GM18505 (cell line): Measurements from ENCODE around the gene LRIG1.

ENCODE experiments used
- ATAC-seq: cut with Tn5 transposase; IDR thresholded peaks from one replicate; pipeline ENCODE4 v1.9.1; 2021; ENCODE audit not compliant: unreplicated experiment
- POLR2A ChIP-seq: IDR thresholded peaks from 4 replicates; pipeline ENCODE4 v1.6.1; 2011; ENCODE audit warnings: borderline replicate concordance; ENCODE audit not compliant: insufficient read depth, insufficient read length; ENCODE audit errors: extremely low read depth

LRIG1 gene

GRCh38 chr3:66362541-66362941, 138.3 kb downstream of the LRIG1 start:
- TF ChIP-seq POLR2A: no peak
- ATAC-seq: no peak

GRCh38 chr3:66361356-66361755, 139.5 kb downstream of the LRIG1 start:
- no peak for TF ChIP-seq POLR2A
- ATAC-seq: no peak

GRCh38 chr3:66355997-66356396, 144.8 kb downstream of the LRIG1 start:
- no peak for ATAC-seq
- no peak for TF ChIP-seq POLR2A

GRCh38 chr3:66355394-66355793, 145.4 kb downstream of the LRIG1 start:
- TF ChIP-seq POLR2A: no peak
- no peak for ATAC-seq

GRCh38 chr3:66354001-66354400, 146.8 kb downstream of the LRIG1 start:
- TF ChIP-seq POLR2A: no peak
- no peak for ATAC-seq

GRCh38 chr3:66353530-66353929, 147.3 kb downstream of the LRIG1 start:
- no peak for ATAC-seq
- no peak for TF ChIP-seq POLR2A

- ATAC-seq: no peak
- TF ChIP-seq POLR2A: no peak
Observed at GRCh38 chr3:66353039-66353438, 147.8 kb downstream of the LRIG1 start.

- TF ChIP-seq POLR2A: no peak
- ATAC-seq: no peak
Observed at GRCh38 chr3:66350601-66351000, 150.2 kb downstream of the LRIG1 start.

- ATAC-seq: no peak
Observed at GRCh38 chr3:66348704-66349103, 152.1 kb downstream of the LRIG1 start.

GRCh38 chr3:66344848-66345578, 155.8 kb downstream of the LRIG1 start:
- no peak for ATAC-seq
- TF ChIP-seq POLR2A: no peak

More at GRCh38 chr3:66348704-66349103, 152.1 kb downstream of the LRIG1 start:
- no peak for TF ChIP-seq POLR2A

- TF ChIP-seq POLR2A: no peak
- ATAC-seq: no peak
Observed at GRCh38 chr3:66344391-66344811, 156.4 kb downstream of the LRIG1 start.

- no peak for ATAC-seq
- no peak for TF ChIP-seq POLR2A
Observed at GRCh38 chr3:66342717-66343356, 158.0 kb downstream of the LRIG1 start.

- no peak for ATAC-seq
Observed at GRCh38 chr3:66338927-66339326, 161.9 kb downstream of the LRIG1 start.

GRCh38 chr3:66336333-66336766, 164.5 kb downstream of the LRIG1 start:
- no peak for TF ChIP-seq POLR2A
- no peak for ATAC-seq

More at GRCh38 chr3:66338927-66339326, 161.9 kb downstream of the LRIG1 start:
- TF ChIP-seq POLR2A: no peak
